ENCODE results near the gene SHC3.

Gene SHC3

DNA sequence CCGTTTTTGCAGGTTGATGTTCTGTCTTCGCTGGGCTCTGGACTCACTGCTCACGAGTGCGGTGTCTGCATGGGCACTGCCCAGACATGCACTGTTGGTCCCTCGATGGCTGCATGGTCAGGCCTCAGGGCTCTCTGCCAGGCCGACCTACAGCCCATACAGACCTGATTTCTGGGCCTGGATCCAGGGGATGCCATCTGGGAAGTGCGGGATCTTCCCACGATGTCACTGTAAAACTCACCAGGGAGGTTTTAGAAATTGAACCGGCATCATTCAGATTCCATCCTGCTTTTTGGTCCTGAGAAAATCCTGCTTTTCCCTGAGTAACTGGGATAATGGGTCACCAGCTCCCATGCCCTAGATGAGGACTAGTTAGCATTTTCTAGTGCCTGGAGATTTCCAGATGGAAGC, 178.2 kb downstream of the SHC3 start:
- peaks cover 42 to 67% of the 10 kb centered on the region in 2 experiments for H3K36me3 ChIP-seq (ENCODE audit: control insufficient read depth in 1 of 2, insufficient read depth in 2 of 2, low read length in 2 of 2)
- no peak overlapping the region for H2BK5ac ChIP-seq (ENCODE audit: low read depth, low read length, poor library complexity)
- H3K23ac ChIP-seq (ENCODE audit: low read length) = no peak overlapping the region
- DNase-seq = no peak
- no peak overlapping the region for H2BK120ac ChIP-seq (ENCODE audit: insufficient read depth, low read length, poor library complexity)
- WGBS (ENCODE audit: extremely low coverage, insufficient coverage, insufficient read length) = no CpG with 5 or more reads among the region's 9 CpGs
- peaks cover 2% of the 10 kb centered on the region for H3K79me1 ChIP-seq (ENCODE audit: low read length)
- H4K8ac ChIP-seq (ENCODE audit: low read depth, low read length) = no peak overlapping the region
- H4K12ac ChIP-seq (ENCODE audit: low read depth, low read length) = no peak overlapping the region
- H3K18ac ChIP-seq (ENCODE audit: low read length) = peak overlapping the region; percentile 46
- H3K9me3 ChIP-seq (ENCODE audit: insufficient read depth, low read depth, low read length) = peaks cover 4% of the 10 kb centered on the region
- H2AK5ac ChIP-seq (ENCODE audit: low read length) = no peak overlapping the region
- H3K27me3 ChIP-seq (ENCODE audit: insufficient read depth, low read length) = no peaks in the 10 kb centered on the region
- H3K79me2 ChIP-seq (ENCODE audit: control insufficient read depth, insufficient read depth, low read length, poor library complexity) = no peaks in the 10 kb centered on the region
- no peak overlapping the region for H3K4me2 ChIP-seq (ENCODE audit: low read length)
- H3K14ac ChIP-seq (ENCODE audit: low read length) = peak overlapping the region; percentile 28
- no peak overlapping the region for H3K4ac ChIP-seq (ENCODE audit: low read depth, low read length)
- H4K91ac ChIP-seq (ENCODE audit: low read depth, low read length) = peak overlapping the region; percentile 32
- H3K4me3 ChIP-seq (ENCODE audit: low read depth, low read length) = no peak overlapping the region
- H3K27ac ChIP-seq (ENCODE audit: low read depth, low read length) = no peak overlapping the region
- peak overlapping the region; percentile 31 for H2AFZ ChIP-seq (ENCODE audit: insufficient read depth, low read length, poor library complexity)
- no peak overlapping the region for H2BK12ac ChIP-seq (ENCODE audit: low read length)
- H3K9ac ChIP-seq (ENCODE audit: low read length) = no peak overlapping the region
- peaks cover 4 to 5% of the 10 kb centered on the region in 2 experiments for H3K4me1 ChIP-seq (ENCODE audit: control insufficient read depth in 1 of 2, insufficient read depth in 2 of 2, low read length in 2 of 2)

DNA sequence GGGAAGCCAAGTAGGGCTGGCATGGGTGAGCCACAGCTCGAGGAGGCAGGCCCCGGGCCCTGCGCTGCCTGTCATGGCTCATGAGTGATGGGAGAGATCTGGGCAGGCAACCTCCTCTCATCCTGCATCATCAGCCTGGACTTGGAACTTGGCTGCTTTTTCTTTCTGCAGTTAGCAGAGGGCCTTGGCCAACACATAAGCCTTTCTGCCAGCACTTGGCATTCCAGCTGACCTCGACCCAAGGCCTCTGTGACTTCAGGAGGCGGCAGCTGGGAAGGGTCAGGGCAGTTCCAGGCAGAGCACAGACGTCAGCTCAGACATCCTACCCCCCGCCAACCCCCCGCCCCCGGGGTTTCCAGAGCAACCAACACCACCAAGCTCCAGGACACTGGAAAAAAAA, 179.7 kb downstream of the SHC3 start:
- H2BK5ac ChIP-seq (ENCODE audit: low read depth, low read length, poor library complexity) = no peak overlapping the region
- WGBS (ENCODE audit: extremely low coverage, insufficient coverage, insufficient read length) = no CpG with 5 or more reads among the region's 9 CpGs

DNA sequence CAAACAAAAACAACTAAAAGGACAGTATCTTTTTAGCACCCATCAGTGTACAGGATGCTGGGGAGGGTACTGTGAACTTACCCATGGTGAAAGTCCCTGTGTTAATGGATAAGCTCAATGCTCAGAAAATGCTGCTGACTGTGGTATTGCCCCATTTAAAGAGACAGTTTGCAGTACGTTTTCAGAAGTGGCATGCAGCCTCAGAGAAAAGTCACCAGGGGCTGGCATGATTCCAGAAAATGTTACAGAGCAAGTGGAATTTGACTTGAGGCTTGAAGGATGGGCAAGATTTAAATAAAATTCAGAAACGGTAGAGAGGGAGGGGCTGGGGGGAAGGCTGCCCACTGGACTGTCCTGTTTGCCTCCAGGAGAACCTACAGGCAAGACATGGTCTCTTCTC, 180.1 kb downstream of the SHC3 start:
- H2AFZ ChIP-seq (ENCODE audit: insufficient read depth, low read length, poor library complexity) = no peak overlapping the region
- no peak overlapping the region for H3K9ac ChIP-seq (ENCODE audit: low read length)
- no peak overlapping the region for H3K4me3 ChIP-seq (ENCODE audit: low read depth, low read length)
- peaks cover 2% of the 10 kb centered on the region for H3K79me2 ChIP-seq (ENCODE audit: control insufficient read depth, insufficient read depth, low read length, poor library complexity)
- H3K4me1 ChIP-seq (ENCODE audit: control insufficient read depth in 1 of 2, insufficient read depth in 2 of 2, low read length in 2 of 2) = peaks cover 16 to 17% of the 10 kb centered on the region in 2 experiments
- no peak overlapping the region for H3K18ac ChIP-seq (ENCODE audit: low read length)
- no peak overlapping the region for H3K23ac ChIP-seq (ENCODE audit: low read length)
- no peak overlapping the region for H4K8ac ChIP-seq (ENCODE audit: low read depth, low read length)
- no peak for DNase-seq
- no peak overlapping the region for H4K12ac ChIP-seq (ENCODE audit: low read depth, low read length)
- H2BK5ac ChIP-seq (ENCODE audit: low read depth, low read length, poor library complexity) = no peak overlapping the region
- no peaks in the 10 kb centered on the region for H3K27me3 ChIP-seq (ENCODE audit: insufficient read depth, low read length)
- no peak overlapping the region for H3K4ac ChIP-seq (ENCODE audit: low read depth, low read length)
- no peak overlapping the region for H2BK12ac ChIP-seq (ENCODE audit: low read length)
- H3K4me2 ChIP-seq (ENCODE audit: low read length) = no peak overlapping the region
- no peak overlapping the region for H2BK120ac ChIP-seq (ENCODE audit: insufficient read depth, low read length, poor library complexity)
- WGBS (ENCODE audit: extremely low coverage, insufficient coverage, insufficient read length) = no CpG with 5 or more reads among the region's 2 CpGs
- no peak overlapping the region for H2AK5ac ChIP-seq (ENCODE audit: low read length)
- peaks cover 2% of the 10 kb centered on the region for H3K79me1 ChIP-seq (ENCODE audit: low read length)
- no peak overlapping the region for H4K91ac ChIP-seq (ENCODE audit: low read depth, low read length)
- peaks cover 4% of the 10 kb centered on the region for H3K9me3 ChIP-seq (ENCODE audit: insufficient read depth, low read depth, low read length)
- H3K14ac ChIP-seq (ENCODE audit: low read length) = no peak overlapping the region
- H3K36me3 ChIP-seq (ENCODE audit: control insufficient read depth in 1 of 2, insufficient read depth in 2 of 2, low read length in 2 of 2) = peaks cover 48 to 75% of the 10 kb centered on the region in 2 experiments
- no peak overlapping the region for H3K27ac ChIP-seq (ENCODE audit: low read depth, low read length)

More for the DNA sequence above, 179.7 kb downstream of the SHC3 start:
- Histone ChIP-seq H4K8ac (ENCODE audit: low read depth, low read length) (no peak overlapping the region), H2BK12ac (ENCODE audit: low read length) (no peak overlapping the region), H3K27me3 (ENCODE audit: insufficient read depth, low read length) (no peaks in the 10 kb centered on the region), H3K4ac (ENCODE audit: low read depth, low read length) (no peak overlapping the region), H3K14ac (ENCODE audit: low read length) (no peak overlapping the region), H3K18ac (ENCODE audit: low read length) (no peak overlapping the region), H3K79me1 (ENCODE audit: low read length) (peaks cover 2% of the 10 kb centered on the region), H3K9ac (ENCODE audit: low read length) (no peak overlapping the region), H3K9me3 (ENCODE audit: insufficient read depth, low read depth, low read length) (peaks cover 4% of the 10 kb centered on the region), H3K4me2 (ENCODE audit: low read length) (no peak overlapping the region), H3K4me1 (ENCODE audit: control insufficient read depth in 1 of 2, insufficient read depth in 2 of 2, low read length in 2 of 2) (peaks cover 13 to 14% of the 10 kb centered on the region in 2 experiments), H3K79me2 (ENCODE audit: control insufficient read depth, insufficient read depth, low read length, poor library complexity) (no peaks in the 10 kb centered on the region), H4K12ac (ENCODE audit: low read depth, low read length) (no peak overlapping the region), H2BK120ac (ENCODE audit: insufficient read depth, low read length, poor library complexity) (no peak overlapping the region), H3K36me3 (ENCODE audit: control insufficient read depth in 1 of 2, insufficient read depth in 2 of 2, low read length in 2 of 2) (peaks cover 45 to 72% of the 10 kb centered on the region in 2 experiments), H3K23ac (ENCODE audit: low read length) (no peak overlapping the region), H2AK5ac (ENCODE audit: low read length) (no peak overlapping the region), H3K4me3 (ENCODE audit: low read depth, low read length) (no peak overlapping the region), H4K91ac (ENCODE audit: low read depth, low read length) (no peak overlapping the region), H3K27ac (ENCODE audit: low read depth, low read length) (no peak overlapping the region), H2AFZ (ENCODE audit: insufficient read depth, low read length, poor library complexity) (no peak overlapping the region)
- no peak for DNase-seq

DNA sequence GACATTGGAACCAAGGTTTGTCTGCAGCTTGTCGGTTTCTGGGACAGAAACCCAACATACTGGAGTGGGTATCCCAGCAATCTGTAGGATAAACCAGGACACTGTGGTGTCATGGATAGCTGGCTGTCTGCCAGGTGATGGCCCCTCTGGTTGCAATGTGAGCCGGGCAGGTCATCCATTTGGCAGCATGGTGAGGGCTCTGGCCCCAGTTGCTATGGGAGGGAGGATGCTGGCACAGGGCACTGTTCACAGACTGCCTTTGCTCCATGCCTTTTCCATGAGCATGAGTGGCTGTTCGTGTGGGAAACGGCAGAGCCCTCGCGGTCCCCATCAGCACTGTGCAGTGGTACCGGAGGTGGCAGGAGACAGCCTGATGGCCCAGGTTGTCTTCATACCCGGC, 181.0 kb downstream of the SHC3 start:
- Histone ChIP-seq H3K27me3 (ENCODE audit: insufficient read depth, low read length) (no peaks in the 10 kb centered on the region), H3K23ac (ENCODE audit: low read length) (no peak overlapping the region), H2BK5ac (ENCODE audit: low read depth, low read length, poor library complexity) (no peak overlapping the region), H3K18ac (ENCODE audit: low read length) (no peak overlapping the region), H2BK120ac (ENCODE audit: insufficient read depth, low read length, poor library complexity) (no peak overlapping the region), H3K4me2 (ENCODE audit: low read length) (no peak overlapping the region), H3K14ac (ENCODE audit: low read length) (no peak overlapping the region), H3K4me1 (ENCODE audit: control insufficient read depth in 1 of 2, insufficient read depth in 2 of 2, low read length in 2 of 2) (peaks cover 17 to 18% of the 10 kb centered on the region in 2 experiments), H4K91ac (ENCODE audit: low read depth, low read length) (no peak overlapping the region), H3K4me3 (ENCODE audit: low read depth, low read length) (no peak overlapping the region), H3K36me3 (ENCODE audit: control insufficient read depth in 1 of 2, insufficient read depth in 2 of 2, low read length in 2 of 2) (peaks cover 42 to 69% of the 10 kb centered on the region in 2 experiments), H4K12ac (ENCODE audit: low read depth, low read length) (no peak overlapping the region), H3K9ac (ENCODE audit: low read length) (no peak overlapping the region), H2AFZ (ENCODE audit: insufficient read depth, low read length, poor library complexity) (no peak overlapping the region), H2BK12ac (ENCODE audit: low read length) (no peak overlapping the region), H3K9me3 (ENCODE audit: insufficient read depth, low read depth, low read length) (peaks cover 4% of the 10 kb centered on the region), H4K8ac (ENCODE audit: low read depth, low read length) (no peak overlapping the region), H3K27ac (ENCODE audit: low read depth, low read length) (no peak overlapping the region), H2AK5ac (ENCODE audit: low read length) (no peak overlapping the region), H3K4ac (ENCODE audit: low read depth, low read length) (no peak overlapping the region), H3K79me1 (ENCODE audit: low read length) (peaks cover 2% of the 10 kb centered on the region), H3K79me2 (ENCODE audit: control insufficient read depth, insufficient read depth, low read length, poor library complexity) (peaks cover 2% of the 10 kb centered on the region)
- no peak for DNase-seq
- WGBS (ENCODE audit: extremely low coverage, insufficient coverage, insufficient read length) = no CpG with 5 or more reads among the region's 8 CpGs

Measured in trophoblast cell (in vitro differentiated cells and primary cell).